Measurements from ENCODE around the gene PNMA1. TPM values are rescaled to one million over a fixed set of nuclear protein-coding genes. Genes with fewer than 3 reads are reported as not detected.
A peak's percentile ranks its signal among the peaks of the same experiment; 100 is the strongest.

PNMA1 gene, protein sequence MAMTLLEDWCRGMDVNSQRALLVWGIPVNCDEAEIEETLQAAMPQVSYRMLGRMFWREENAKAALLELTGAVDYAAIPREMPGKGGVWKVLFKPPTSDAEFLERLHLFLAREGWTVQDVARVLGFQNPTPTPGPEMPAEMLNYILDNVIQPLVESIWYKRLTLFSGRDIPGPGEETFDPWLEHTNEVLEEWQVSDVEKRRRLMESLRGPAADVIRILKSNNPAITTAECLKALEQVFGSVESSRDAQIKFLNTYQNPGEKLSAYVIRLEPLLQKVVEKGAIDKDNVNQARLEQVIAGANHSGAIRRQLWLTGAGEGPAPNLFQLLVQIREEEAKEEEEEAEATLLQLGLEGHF
- total RNA-seq: 12.9 TPM
- long read RNA-seq, transcript PNMA1-201 (1 exons, 2,590 nt): major isoform, 46 of 46 reads
- long read RNA-seq, partial matches to known transcripts: 0 of 46 reads
- long read RNA-seq, other reads (novel, unspliced or antisense): 0 of 46 reads

DNA sequence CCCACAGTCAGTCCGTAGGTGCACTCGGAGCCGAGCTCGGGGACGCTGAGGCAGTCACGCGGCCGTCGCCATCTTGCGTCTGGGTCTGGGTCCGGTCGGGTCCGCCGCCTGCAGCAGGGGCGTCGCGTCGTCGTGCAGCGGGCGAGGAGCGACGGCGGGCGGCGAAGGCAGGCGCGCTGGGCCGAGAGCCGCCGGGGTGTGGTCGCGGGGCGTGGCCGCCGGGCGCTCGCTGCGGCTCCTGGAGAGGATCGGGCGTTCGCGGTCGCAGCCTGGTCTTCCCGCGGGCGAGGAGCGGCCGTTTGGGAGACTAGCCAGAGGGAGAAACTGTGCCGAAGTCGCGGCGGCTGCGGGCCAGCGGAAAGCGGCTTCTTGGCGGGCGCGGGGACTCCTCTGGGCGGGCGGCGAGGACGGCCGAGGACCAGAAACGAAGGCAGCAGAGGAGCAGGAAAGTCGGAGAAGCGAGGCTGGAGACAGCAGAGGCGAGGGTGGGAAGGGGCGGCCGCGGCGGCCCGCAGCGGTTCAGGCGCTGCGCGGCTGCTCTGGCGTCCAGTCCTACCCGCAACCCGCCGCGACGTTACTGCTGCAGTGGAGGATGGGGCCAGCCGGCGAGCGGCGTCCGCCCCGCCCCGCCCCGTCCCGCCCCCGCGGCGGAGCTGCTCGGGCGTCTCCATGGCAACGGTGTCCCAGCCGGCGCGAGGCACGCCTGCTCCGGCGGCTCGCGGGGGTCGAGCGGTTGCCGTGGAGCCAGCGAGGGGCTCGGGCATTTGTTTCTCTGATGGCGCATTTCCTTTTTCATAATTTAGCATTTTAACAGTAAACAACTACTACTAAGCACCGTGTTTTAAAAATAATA lies at the start of gene PNMA1:
Gene PNMA1, minus strand, starts transcription at position 582 of the 853 bp plus-strand sequence. CDS start 745 bp downstream, outside the sequence.
- DNase-seq (peak; percentile 91), ATAC-seq (ENCODE audit: poor library complexity) (peak; percentile 94)
- intact Hi-C loops (cut with DNase I): no loop called here

DNA sequence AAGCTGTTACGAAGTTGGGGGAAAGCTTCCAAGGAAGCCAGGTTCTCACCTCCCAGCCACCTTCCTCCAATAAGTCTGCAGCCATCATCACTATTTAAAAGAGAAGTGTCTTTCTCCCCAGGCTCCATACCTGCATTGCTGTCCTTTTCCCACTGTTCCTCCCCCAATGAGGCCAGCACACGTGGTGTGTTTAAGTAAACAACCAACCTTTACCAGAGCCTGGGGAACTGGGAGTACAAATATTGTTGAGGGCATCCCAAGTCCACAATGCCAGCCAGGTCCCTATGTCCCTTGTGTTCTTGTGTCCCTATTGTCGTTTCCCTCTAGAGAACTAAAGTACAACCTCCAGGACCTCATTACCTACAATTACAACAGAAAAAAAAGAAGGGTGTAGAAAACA lies 49.2 kb upstream of the PNMA1 start:
- DNase-seq (peak; percentile 3), ATAC-seq (ENCODE audit: poor library complexity) (no peak)
- intact Hi-C loops (cut with DNase I): no loop called here

DNA sequence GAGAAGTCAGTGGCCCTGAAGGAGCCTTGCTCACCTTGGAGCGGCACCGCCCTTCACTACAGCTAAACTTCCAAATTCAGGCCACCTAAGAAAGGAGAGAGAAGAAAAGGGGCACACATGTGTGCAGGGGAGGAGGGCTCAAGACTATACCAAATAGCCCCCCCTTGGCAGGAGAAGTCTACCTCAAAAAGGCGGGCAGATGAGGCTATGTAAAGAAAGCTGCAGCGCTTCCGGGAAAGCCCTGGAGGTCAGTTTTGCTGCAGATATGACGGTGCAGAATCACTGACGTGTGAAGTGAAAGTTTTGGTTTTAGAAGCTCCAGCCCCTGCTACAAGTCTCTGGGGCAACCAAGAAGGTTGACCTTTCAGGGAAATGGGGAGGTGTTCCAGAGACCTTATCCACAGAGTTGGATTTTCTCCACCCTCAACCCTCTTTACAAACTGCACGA lies 48.2 kb upstream of the PNMA1 start:
- ATAC-seq (ENCODE audit: poor library complexity): no peak

DNA sequence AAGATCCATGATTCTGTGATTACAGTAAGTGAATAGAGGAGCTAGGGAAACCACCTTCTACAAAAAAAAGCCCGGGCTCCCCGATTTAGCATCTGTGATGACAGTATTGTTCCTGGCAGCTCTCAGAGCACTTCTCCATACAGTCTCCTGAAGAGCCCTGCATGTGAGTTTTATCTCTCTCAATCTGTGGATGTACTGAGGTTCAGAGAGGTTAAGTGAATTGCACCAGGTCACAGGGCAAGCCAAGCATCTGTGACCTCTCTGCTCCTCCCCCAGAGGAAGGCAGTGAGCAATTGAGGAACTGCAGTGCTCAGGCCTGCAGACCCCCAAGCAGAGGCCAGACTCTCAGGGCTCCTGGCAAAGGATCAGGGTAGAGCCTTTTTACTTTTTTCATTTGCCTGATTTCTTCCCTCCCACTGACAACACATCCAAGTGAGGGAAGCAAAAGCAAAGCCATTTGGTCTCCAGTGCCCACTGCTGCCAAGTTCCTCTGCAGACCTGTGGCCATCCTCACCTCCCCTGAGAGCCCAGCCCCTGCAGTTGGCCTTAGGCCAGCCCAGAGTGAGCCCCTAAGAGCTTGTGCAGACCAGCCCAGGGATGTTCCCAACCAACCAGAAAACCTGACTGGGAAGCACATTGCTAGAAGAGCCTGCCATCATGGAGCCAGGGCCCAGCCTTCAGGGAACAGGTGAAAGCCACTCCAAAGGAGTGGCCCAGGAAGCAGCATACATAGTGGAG lies 47.6 kb upstream of the PNMA1 start:
- intact Hi-C loops (cut with DNase I): no loop called here
- no peak for DNase-seq
- ATAC-seq (ENCODE audit: poor library complexity): no peak

More for the DNA sequence above, 48.2 kb upstream of the PNMA1 start:
- DNase-seq: no peak
- intact Hi-C loops (cut with DNase I): no loop called here

DNA sequence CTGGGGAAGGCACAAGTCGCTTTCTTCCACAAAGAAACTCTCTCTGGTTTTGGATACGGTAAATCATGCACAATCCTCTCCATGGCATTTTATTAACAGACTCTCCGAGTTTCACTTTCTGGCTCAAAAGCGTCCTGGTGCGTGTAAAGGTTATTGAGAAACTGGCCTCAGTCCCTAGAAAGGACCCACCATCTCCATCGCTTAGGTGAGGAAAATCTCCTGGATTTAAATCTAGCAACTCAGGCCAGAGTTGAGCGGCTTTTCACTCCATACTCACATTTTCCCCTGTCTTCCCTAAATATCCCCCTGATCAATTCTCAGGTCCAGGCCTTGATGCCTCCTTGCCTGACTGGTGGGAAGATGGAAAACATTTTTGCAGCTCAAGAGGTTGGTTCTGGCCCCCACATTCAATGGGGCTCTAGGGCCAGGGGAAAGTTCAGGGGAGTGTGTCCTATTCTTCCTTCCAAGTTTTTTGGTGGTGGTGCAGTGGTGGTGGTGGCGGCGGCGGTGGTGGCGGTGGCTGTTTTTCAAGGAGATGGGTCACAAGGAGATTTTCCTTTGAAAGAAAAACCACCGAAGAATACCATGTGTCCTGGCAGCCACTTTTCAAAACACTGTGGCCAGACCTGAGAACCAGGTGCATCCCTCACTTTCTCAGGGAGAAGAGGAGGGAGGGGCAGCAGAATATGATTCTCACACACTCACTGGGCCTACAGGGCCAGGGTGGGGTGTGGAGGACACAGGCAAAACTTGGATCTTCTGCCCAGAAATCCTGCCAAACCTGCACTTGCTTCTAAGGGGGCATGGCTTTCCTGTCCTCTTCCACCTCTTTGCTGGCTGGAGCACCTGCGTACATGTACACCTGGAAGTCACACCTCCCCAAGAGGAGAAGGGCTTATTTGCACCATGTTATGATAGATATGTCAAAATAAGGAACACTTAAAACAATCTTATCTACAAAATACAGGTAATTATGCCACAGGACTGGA lies 46.7 kb upstream of the PNMA1 start:
- intact Hi-C loops (cut with DNase I): no loop called here
- DNase-seq (no peak), ATAC-seq (ENCODE audit: poor library complexity) (no peak)

DNA sequence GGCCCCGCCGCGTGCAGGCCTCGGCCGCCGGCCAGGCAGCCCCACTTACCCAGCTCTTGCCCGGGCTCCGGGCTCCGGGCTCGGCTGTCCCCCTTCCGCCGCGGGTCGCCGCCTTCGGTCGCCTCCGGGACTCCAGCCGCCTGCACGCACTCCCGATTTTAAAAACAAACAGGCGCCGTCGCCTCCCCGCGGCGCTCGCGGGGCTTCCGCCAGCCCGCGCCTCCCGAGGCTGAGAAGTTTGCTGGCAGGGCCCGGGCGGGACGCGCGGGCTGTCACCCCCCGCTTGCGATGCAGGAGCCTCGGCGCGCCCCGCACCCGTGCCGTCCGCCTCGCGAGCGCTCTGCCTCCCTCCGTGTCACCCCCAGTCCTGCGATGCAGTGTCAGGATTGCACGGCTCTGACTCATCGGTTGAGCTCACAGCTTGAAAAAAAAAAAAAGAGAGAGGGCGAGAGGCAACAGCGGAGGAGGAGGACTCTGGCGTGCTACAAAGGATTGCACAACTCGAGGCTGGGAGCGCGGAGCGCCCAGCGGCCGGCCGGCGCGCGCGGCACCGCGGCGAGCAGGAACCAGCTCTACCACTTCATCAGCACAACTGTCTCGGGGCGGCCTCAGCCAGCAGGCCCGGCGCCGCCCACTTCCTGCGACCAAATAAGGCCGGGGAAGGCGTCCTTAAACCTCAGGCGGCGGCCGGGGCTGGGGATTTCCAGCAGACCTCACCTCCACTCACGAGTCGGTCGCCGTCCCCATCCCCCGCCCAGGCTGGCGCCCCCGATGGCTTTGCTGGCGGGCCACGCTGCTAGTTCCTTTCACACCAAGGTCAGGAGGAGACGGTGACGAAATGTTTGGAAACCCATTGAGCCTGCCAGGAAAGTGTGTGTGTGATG lies 45.8 kb upstream of the PNMA1 start:
- intact Hi-C loops (cut with DNase I): no loop called here
- ATAC-seq (ENCODE audit: poor library complexity) (peak; percentile 83), DNase-seq (peak; percentile 98)

DNA sequence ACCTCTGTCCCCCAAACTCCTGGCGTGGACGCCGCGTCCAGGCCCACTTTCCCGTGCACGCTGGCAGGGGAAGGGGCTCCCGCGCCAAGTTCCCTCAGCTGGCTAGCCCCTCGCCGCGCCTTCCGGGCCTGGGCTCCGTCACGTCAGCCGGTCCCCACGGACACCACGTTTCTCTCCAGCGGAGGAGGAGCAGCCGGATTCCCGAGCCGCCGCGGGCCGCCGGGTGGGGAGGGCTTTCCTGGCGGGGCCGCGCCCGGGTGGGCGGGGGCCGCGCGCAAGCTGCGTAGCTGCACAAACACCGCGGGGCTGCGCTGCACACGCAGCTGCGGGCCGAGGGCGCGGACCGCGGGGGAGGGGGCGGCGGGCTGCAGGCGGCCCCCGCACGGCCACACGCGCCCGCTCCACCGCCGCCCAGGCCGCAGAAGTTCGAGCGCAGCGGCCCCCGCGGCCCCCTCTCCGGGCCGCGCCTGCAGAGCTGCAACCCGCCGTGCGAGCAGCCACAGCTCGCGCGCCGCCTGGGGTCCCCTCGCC lies 45.1 kb upstream of the PNMA1 start:
- intact Hi-C loops (cut with DNase I): no loop called here
- ATAC-seq (ENCODE audit: poor library complexity) (peak; percentile 25), DNase-seq (peak; percentile 89)

DNA sequence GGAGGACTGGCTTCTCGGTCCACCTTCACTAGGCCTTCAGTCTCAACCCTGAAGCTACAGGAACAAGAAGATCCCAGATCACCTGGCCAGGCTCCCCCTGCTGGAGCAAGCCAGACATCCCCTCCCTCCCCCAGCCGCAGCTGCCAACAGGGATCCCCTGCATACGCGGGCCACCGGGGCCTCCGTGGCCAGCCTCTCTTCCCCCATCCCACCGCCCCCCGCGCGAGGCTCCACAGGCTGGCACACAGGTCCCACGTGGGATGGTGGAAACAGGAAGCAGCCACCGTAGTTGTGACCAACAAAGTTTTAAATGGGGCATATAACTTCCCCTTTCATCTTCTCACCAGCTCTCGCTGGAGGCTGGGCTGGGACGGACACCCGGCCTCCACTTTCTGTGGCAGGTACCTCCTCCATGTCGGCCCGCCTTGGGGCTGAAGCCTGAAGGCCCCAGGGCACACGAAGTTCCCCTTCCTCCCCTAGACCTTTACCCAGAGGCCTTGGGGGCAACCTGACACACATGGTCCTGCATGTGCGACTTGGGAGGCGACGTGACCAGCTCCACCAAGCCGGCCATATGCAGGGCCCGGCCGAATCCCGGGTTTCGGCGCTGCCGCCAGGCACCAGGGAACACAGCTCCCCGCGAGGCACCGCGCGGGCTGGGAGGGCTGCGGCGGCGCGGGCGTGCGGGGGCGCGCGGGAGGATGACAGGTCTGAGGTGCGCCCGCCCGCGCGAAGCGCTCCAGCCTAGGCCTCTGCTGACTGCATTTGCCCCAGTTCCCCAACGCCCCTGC lies 44.4 kb upstream of the PNMA1 start:
- DNase-seq (peak; percentile 81), ATAC-seq (ENCODE audit: poor library complexity) (peak; percentile 0)
- intact Hi-C loops (cut with DNase I): no loop called here

DNA sequence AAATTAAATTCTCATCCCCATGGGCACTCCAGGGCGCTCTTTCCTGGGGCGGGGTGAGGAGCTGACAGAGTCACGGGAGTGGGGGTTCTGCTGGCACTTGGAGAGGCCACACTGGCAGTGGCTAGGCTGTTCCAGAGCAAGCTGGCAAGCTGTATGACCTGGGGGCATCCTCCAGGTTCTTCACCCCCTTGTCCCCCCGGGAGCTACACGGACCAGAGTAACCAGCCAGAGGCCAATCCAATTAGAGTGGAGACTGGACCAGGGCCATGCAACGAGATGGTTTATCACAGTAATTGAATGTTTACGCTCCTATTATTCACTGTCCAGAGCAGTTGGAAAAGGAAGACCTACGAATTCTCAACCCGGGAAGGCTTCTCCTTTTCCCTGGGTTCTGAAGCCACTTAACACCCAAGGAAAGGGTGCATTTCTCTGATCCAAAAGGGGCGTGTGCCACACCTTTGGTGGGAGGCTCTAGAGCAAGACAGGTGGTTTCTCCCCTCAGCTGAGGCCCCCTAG lies 43.8 kb upstream of the PNMA1 start:
- ATAC-seq (ENCODE audit: poor library complexity) (no peak), DNase-seq (no peak)
- intact Hi-C loops (cut with DNase I): no loop called here

DNA sequence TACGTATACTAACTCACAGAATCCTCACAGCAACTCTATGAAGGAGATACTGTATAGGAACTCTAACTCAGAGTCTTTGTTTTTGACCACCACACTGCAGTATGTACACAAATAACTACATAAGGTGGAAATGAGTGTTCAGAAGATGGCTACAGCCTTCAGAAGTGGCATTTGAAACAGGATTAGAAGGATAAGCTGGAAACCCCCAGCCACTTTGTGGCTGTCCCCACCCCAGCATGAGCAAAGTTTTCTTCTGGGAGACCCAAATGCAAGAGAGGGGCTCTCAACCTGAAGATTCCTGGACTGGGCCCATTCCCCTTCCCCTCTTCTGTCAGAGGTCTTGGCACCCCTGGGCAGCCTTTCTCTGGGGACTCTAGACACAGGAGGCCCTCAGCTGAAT lies 43.2 kb upstream of the PNMA1 start:
- intact Hi-C loops (cut with DNase I): no loop called here
- DNase-seq: no peak
- ATAC-seq (ENCODE audit: poor library complexity): no peak

DNA sequence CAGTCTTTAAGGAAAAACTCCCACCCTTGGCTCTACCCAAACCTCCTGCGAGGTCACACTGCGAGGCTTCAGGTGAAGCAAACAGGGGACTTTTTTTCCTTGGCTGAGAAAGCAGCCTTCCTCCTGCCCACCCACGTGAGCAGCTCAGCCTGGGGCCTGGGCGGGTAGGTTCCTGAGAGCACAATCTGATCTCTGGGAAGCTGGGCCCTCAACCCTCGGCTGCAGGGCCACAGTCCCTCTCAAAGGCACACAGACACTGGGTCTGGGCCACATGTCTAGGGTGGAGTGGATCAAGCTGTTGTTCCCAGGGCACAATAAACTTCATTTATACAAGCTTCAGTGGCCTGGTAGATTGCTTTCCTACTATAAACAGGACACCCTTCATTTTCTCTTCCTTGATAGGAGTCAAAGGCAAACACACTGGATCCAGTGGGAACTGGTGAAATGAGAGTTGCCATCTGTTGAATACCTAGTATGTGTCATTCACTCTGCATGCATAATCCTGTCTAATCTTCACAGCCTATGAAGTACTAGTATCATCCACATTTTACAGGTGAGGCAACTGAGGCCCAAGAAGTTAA lies 41.3 kb upstream of the PNMA1 start:
- intact Hi-C loops (cut with DNase I): no loop called here
- no peak for ATAC-seq (ENCODE audit: poor library complexity)
- DNase-seq: no peak

DNA sequence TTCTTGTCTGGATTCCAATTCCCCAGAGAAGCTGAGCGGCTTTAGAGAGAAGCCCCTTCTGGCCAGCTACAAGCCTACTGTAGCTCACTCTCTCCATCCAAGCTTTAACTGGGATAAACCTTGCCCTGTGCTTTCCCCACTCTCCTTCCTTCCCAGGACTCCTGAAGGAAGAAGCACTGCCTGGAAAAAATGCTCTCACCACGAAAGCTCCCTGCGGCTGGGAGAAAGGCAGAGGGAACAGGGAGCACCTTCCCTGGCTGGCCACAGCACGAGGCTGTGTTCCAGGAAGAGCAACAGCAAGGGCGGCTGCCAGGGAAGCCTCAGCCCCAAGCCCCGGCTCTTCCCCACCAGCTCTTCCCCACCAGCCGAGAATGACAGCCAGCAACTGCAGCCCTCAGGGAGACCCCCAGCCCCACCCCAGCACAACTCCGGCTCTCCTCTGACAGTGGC lies 40.8 kb upstream of the PNMA1 start:
- intact Hi-C loops (cut with DNase I): loop anchor here (5.0 kb wide), 1 partner anchor 32 kb away; no protein-coding TSS in a partner anchor

DNA sequence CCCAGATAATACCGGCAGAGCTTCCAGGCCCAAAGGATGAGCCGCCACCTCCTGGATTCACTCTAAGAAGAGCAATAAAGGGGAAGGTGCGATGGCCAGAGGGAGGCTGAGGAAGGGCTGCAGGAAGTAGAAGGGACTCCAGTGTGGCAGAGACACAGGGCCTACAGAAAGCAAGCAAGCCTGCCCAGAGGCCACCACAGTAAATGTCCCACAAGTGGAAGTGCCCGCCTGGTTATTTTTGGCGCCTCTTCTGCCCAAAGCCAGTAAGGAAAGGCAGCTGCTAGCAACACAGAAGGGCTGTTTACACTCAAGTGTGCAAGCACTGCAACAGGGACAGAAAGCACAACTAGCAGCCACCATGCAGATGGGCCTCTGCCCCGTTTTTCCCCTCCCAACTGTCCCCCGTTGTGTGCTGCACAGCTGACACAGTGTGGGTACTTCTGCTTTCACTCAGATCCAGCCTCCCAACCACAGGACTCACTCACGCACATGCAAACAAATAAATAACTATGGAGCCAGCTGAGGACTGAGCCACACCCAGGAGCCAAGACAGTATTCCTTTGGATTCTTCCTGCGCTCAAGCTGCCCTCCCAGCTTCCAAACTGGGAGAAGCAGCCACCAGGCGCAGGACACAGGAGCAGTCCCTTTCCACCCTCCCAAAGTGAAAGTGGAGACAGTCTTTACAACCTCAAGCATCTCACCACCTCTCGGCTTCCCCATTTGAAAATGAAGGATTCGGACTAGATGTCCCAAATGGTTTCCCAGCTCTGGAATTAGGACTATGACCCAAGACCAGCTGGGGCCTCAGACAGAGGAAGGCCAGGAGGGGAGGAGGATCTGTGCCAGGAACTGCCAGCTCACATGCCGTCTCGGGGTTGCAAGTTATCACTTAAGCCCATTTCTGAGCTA lies 40.0 kb upstream of the PNMA1 start:
- DNase-seq: no peak
- ATAC-seq (ENCODE audit: poor library complexity): peak; percentile 42
- intact Hi-C loops (cut with DNase I): loop anchor here (5.0 kb wide), 1 partner anchor 33 kb away; no protein-coding TSS in a partner anchor

More for the DNA sequence above, 40.8 kb upstream of the PNMA1 start:
- DNase-seq: peak; percentile 73
- ATAC-seq (ENCODE audit: poor library complexity): peak; percentile 38

All from Right ventricle myocardium superior (tissue), 1 donor.